K562 (cell line): ENCODE data around the gene RBM17. TPM values are rescaled to one million over a fixed set of nuclear protein-coding genes. Genes with fewer than 3 reads are reported as not detected.

ENCODE experiments used
- ATAC-seq: fragments of 200-7000 bp; cut with Tn5 transposase; 3 replicates; pipeline ENCODE4 v1.9.1; 2020; ENCODE audit warnings: moderate library complexity
- BruUV-seq: library from RNA; stranded (reverse); fragments of 400-500 nt; replicated peaks from 2 replicates; lab custom pipeline; 2021; lab: Mats Ljungman, UMichigan
- CTCF ChIA-PET: fragments of 300-600 bp; formaldehyde crosslinking; extraction: SDS; loops from one replicate; lab custom pipeline; 2021; ENCODE audit warnings: low intra/inter-chr PET ratio; lab: Yijun Ruan, JAX
- POLR2A ChIA-PET: fragments of 300-600, 350-650 bp; sonication (Branson Sonifier 250); formaldehyde crosslinking; extraction: SDS; loops from one replicate; lab custom pipeline; 2021; ENCODE audit warnings: antibody characterized with exemption, inconsistent platforms; lab: Yijun Ruan, JAX
- DNase-seq, 4 experiments: peaks; one replicate each; pipeline versions ENCODE4 v3.0.0 to v3.0.0-alpha.2; 2011 to 2018; ENCODE audit warnings: low spot score in 3 of 4, mixed read lengths in 3 of 4; ENCODE audit errors: extremely low read depth in 1 of 4
- FAIRE-seq: peaks from 2 replicates; lab custom pipeline; 2011; peaks lifted over from hg19 to GRCh38; lab: Jason Lieb, UNC
- H2AFZ ChIP-seq: 2 replicates; pipeline ENCODE4 v1.6.0; 2011; ENCODE audit warnings: low read depth, low read length, control low read depth, inconsistent platforms
- H3K27ac ChIP-seq: fragments of 200-600 bp; 3 replicates; pipeline ENCODE4 v1.8.0; 2011; ENCODE audit warnings: low read depth, mild to moderate bottlenecking, control low read depth, inconsistent platforms, low read length, moderate library complexity, mixed read lengths; ENCODE audit errors: extremely low read depth
- H3K27me3 ChIP-seq, 2 experiments: fragments of 300-600 bp in 1 of 2; 2 replicates in 1 of 2; 3 replicates in 1 of 2; pipeline versions ENCODE4 v1.6.0 to v1.8.0; 2011; ENCODE audit warnings: inconsistent platforms in 2 of 2, low read length in 2 of 2, mild to moderate bottlenecking in 1 of 2, mixed read lengths in 1 of 2, moderate library complexity in 1 of 2; ENCODE audit not compliant: control insufficient read depth in 2 of 2, insufficient read depth in 2 of 2
- H3K36me3 ChIP-seq: fragments of 300-600 bp; 3 replicates; pipeline ENCODE4 v1.8.0; 2011; ENCODE audit warnings: mild to moderate bottlenecking, low read length, inconsistent platforms; ENCODE audit not compliant: control insufficient read depth, insufficient read depth
- H3K4me1 ChIP-seq, 2 experiments: fragments of 200-600 bp in 1 of 2; replicated peaks in 1 of 2; 2 replicates in 1 of 2; 3 replicates in 1 of 2; pipeline versions ENCODE4 v1.5.1 to v1.8.0; 2011; ENCODE audit warnings: inconsistent platforms in 2 of 2, low read length in 2 of 2, mild to moderate bottlenecking in 1 of 2, mixed read lengths in 1 of 2, moderate library complexity in 1 of 2; ENCODE audit not compliant: control insufficient read depth in 2 of 2, insufficient read depth in 2 of 2
- H3K4me2 ChIP-seq: 2 replicates; pipeline ENCODE4 v1.6.1; 2011; ENCODE audit warnings: low read length, control low read depth, inconsistent platforms, mixed read lengths; ENCODE audit not compliant: insufficient read depth
- H3K4me3 ChIP-seq: fragments of 200-600 bp; sonication (generic), shearing (Covaris generic); 2 replicates; pipeline ENCODE4 v1.5.1; 2016; ENCODE audit warnings: control low read depth, inconsistent platforms
- H3K79me2 ChIP-seq: fragments of 200-600 bp; 3 replicates; pipeline ENCODE4 v1.8.0; 2011; ENCODE audit warnings: low read length, inconsistent platforms; ENCODE audit not compliant: control insufficient read depth, insufficient read depth
- H3K9ac ChIP-seq, 2 experiments: 2 replicates each; pipeline versions ENCODE4 v1.6.0 to v1.6.1; 2011; ENCODE audit warnings: low read depth in 2 of 2, low read length in 2 of 2, control low read depth in 1 of 2, inconsistent platforms in 1 of 2, mild to moderate bottlenecking in 1 of 2, mixed read lengths in 1 of 2; ENCODE audit not compliant: insufficient read depth in 1 of 2
- H3K9me1 ChIP-seq: one replicate; pipeline ENCODE4 v1.6.0; 2011; ENCODE audit warnings: inconsistent platforms, mild to moderate bottlenecking, low read length, moderate library complexity; ENCODE audit not compliant: control insufficient read depth, insufficient read depth
- H3K9me3 ChIP-seq: replicated peaks from 2 replicates; pipeline ENCODE4 v1.5.1; 2011; ENCODE audit warnings: low read depth, low read length, inconsistent platforms; ENCODE audit not compliant: control insufficient read depth, insufficient read depth
- H4K20me1 ChIP-seq: replicated peaks from 2 replicates; pipeline ENCODE4 v1.6.1; 2011; ENCODE audit warnings: low read length, inconsistent platforms, mixed read lengths; ENCODE audit not compliant: control insufficient read depth, insufficient read depth
- ARID2 ChIP-seq: fragments of 450-650 bp; IDR thresholded peaks from 2 replicates; pipeline ENCODE4 v1.6.1; 2017; ENCODE audit warnings: antibody characterized with exemption, mild to moderate bottlenecking
- FOXJ3 ChIP-seq: sonication (generic); formaldehyde crosslinking; IDR thresholded peaks from 2 replicates; pipeline ENCODE4 v1.4.0; 2020; ENCODE audit warnings: mild to moderate bottlenecking, missing genetic modification reagents
- SPI1 ChIP-seq: IDR thresholded peaks from 2 replicates; pipeline ENCODE4 v1.6.1; 2011; ENCODE audit warnings: low read depth, low read length, control low read depth, borderline replicate concordance
- WGBS: fragments of 100-300 bp; shearing (Covaris generic); methylation state at CpG from one replicate; pipeline ENCODE4 v1.1.6; 2016; ENCODE audit warnings: low coverage, mixed read lengths; ENCODE audit not compliant: insufficient coverage; ENCODE audit errors: missing lambda C conversion rate; 5-methylcytosine and 5-hydroxymethylcytosine counted together
- in situ Hi-C: fragments of 300-500 bp; cut with MboI; formaldehyde crosslinking; loops from 4 replicates; pipeline ENCODE4 v1.15.0; 2018; ENCODE audit warnings: inconsistent platforms, mixed read lengths
- intact Hi-C: fragments of 100-400 bp; cut with micrococcal nuclease; formaldehyde crosslinking; loops from 2 replicates; pipeline ENCODE4 v1.14.2; 2022
- polyA plus RNA-seq, 8 experiments: library from polyadenylated mRNA; depleted of rRNA in 4 of 8; stranded (reverse) in 5 of 8; unstranded in 3 of 8; fragments of >200 nt; fragmentation: Nextera tagmentation in 2 of 8; fragmentation: Illumina TruSeq in 1 of 8; extraction: Ambion mirVana in 2 of 8; extraction: Trizol in 1 of 8; gene quantifications; 2 replicates each; pipeline versions ENCODE4 v1.2.1 to v1.2.3, GENCODE V29; 2011 to 2014; ENCODE audit warnings: inconsistent platforms in 1 of 8, missing spikeins in 1 of 8
- total RNA-seq, 7 experiments: library from RNA; depleted of rRNA in 6 of 7; stranded (reverse); fragments of >200 nt in 6 of 7; fragmentation: Illumina TruSeq in 2 of 7; extraction: Trizol in 2 of 7; gene quantifications; 2 replicates each; pipeline versions ENCODE4 v1.2.1 to v1.2.3, GENCODE V29; 2011 to 2021; ENCODE audit warnings: low replicate concordance in 1 of 7
- TF ChIP-seq, protein P1 (sequence below): sonication (generic); formaldehyde crosslinking; IDR thresholded peaks from 2 replicates; pipeline ENCODE4 v1.8.1; 2023; ENCODE audit warnings: mild to moderate bottlenecking, missing genetic modification reagents

Gene RBM17
- total and polyA plus RNA-seq, 9 of the 15 experiments (the other 6 are each of a cell fraction or from before 2014, with no cell fraction given): 23.6 to 217 (median 124) TPM

DNA sequence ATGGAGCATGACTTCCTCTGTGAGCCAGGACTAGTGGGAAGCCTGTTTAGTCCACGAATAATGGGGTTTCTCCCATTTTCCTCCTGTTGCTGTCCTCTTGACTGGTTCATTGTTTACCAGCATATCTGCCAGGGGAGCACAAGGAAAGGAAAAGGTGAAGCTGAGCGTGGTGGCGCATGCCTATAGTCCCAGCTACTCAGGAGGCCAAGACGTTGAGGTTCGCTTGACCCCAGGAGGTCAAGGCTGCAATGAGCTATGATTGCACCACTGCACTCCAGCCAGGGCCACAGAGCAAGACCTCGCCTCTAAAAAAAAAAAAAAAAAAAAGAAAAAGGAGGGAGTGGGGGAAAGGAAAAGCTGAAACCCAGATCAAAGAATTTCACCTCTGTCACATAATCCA lies 20.8 kb upstream of the RBM17 start (continued):
- TF ChIP-seq, protein P1, sequence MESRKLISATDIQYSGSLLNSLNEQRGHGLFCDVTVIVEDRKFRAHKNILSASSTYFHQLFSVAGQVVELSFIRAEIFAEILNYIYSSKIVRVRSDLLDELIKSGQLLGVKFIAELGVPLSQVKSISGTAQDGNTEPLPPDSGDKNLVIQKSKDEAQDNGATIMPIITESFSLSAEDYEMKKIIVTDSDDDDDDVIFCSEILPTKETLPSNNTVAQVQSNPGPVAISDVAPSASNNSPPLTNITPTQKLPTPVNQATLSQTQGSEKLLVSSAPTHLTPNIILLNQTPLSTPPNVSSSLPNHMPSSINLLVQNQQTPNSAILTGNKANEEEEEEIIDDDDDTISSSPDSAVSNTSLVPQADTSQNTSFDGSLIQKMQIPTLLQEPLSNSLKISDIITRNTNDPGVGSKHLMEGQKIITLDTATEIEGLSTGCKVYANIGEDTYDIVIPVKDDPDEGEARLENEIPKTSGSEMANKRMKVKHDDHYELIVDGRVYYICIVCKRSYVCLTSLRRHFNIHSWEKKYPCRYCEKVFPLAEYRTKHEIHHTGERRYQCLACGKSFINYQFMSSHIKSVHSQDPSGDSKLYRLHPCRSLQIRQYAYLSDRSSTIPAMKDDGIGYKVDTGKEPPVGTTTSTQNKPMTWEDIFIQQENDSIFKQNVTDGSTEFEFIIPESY (CRISPR knock-in tag): no peak
- no peak for TF ChIP-seq FOXJ3
- TF ChIP-seq, all 486 proteins: peak for 0

DNA sequence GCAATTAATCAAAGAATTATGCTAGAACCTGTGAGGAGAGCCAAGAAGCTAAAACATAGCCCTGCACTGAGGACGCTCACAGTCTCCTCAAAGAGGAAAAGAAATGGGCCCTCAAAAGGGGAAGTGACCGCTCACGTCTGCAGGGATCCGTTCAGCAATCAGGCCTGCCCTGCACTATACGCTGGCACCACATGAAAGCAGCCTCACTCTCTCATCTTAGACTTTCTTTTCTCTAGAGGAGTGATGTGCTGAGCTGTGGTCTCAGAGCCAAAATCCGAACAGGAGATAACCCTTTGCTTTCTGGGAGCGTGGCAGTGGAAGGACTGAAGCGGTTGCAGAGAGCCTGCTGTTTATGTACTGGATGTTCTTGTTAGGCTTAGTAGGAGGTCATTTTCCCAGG lies 20.4 kb upstream of the RBM17 start:
- no TSS peak for BruUV-seq
- Histone ChIP-seq H3K36me3 (no peaks in the 10 kb centered on the region), H3K27ac (no peak overlapping the region), H3K79me2 (no peaks in the 10 kb centered on the region), H3K9ac (no peak overlapping the region), H3K9me3 (no peaks in the 10 kb centered on the region), H3K4me3 (no peak overlapping the region), H4K20me1 (0 out of 2 replicates have a peak, but pooled peaks cover 4% of the 10 kb centered on the region), H3K4me1 (no peaks in the 10 kb centered on the region), H3K27me3 (peaks cover 28 to 37% of the 10 kb centered on the region in 2 experiments), H2AFZ (no peak overlapping the region), H3K4me2 (no peak overlapping the region), H3K9me1 (no peaks in the 10 kb centered on the region)
- 18% methylated on average over 8 of the region's 8 CpGs for WGBS
- TF ChIP-seq SPI1: peak; percentile 98
- TF ChIP-seq ARID2: no peak
- ATAC-seq (peak; percentile 74), FAIRE-seq (no peak), DNase-seq (no peak)
- ChIA-PET POLR2A (interaction anchor here (1.6 kb wide), 1 partner anchor 10 kb away, joined by 5 read pairs; no protein-coding TSS in a partner anchor), CTCF (no interaction called here)
- intact Hi-C loops: no loop called here
- in situ Hi-C loops: no loop called here
